K562 (cell line): ENCODE data around the gene C1orf116. TPM values are rescaled to one million over a fixed set of nuclear protein-coding genes. Genes with fewer than 3 reads are reported as not detected.

Source experiments
- MXI1 ChIP-seq: IDR thresholded peaks from 2 replicates; pipeline ENCODE4 v1.6.1; 2011; ENCODE audit warnings: low read depth, mild to moderate bottlenecking, improper control_type of control experiment, low read length
- TBL1XR1 ChIP-seq, 2 experiments: IDR thresholded peaks; 2 replicates each; pipeline ENCODE4 v1.6.1; 2012; ENCODE audit warnings: improper control_type of control experiment in 2 of 2, low read length in 2 of 2, mild to moderate bottlenecking in 1 of 2
- polyA plus RNA-seq, 8 experiments: library from polyadenylated mRNA; depleted of rRNA in 4 of 8; stranded (reverse) in 5 of 8; unstranded in 3 of 8; fragments of >200 nt; fragmentation: Nextera tagmentation in 2 of 8; fragmentation: Illumina TruSeq in 1 of 8; extraction: Ambion mirVana in 2 of 8; extraction: Trizol in 1 of 8; gene quantifications; 2 replicates each; pipeline versions ENCODE4 v1.2.1 to v1.2.3, GENCODE V29; 2011 to 2014; ENCODE audit warnings: inconsistent platforms in 1 of 8, missing spikeins in 1 of 8
- total RNA-seq, 7 experiments: library from RNA; depleted of rRNA in 6 of 7; stranded (reverse); fragments of >200 nt in 6 of 7; fragmentation: Illumina TruSeq in 2 of 7; extraction: Trizol in 2 of 7; gene quantifications; 2 replicates each; pipeline versions ENCODE4 v1.2.1 to v1.2.3, GENCODE V29; 2011 to 2021; ENCODE audit warnings: low replicate concordance in 1 of 7
- TF ChIP-seq, protein P1 (sequence below): sonication (generic); IDR thresholded peaks from 2 replicates; pipeline ENCODE4 v1.6.1; 2016
- TF ChIP-seq, protein P2 (sequence below), 2 experiments: fragments of 450-650 bp in 1 of 2; IDR thresholded peaks; 2 replicates each; pipeline ENCODE4 v1.6.1; 2011 to 2017; ENCODE audit warnings: low read depth in 2 of 2, antibody characterized with exemption in 1 of 2, borderline replicate concordance in 1 of 2, low read length in 1 of 2, mild to moderate bottlenecking in 1 of 2, mixed read lengths in 1 of 2; ENCODE audit not compliant: control insufficient read depth in 1 of 2
- TF ChIP-seq, protein P3 (sequence below), 2 experiments: fragments of 450-650 bp; formaldehyde crosslinking in 1 of 2; IDR thresholded peaks; 2 replicates each; pipeline versions ENCODE4 v1.4.0 to v1.6.1; 2014 to 2020; ENCODE audit warnings: mild to moderate bottlenecking in 2 of 2, borderline replicate concordance in 1 of 2, low read depth in 1 of 2
- TF ChIP-seq, protein P4 (sequence below): IDR thresholded peaks from 2 replicates; pipeline ENCODE4 v1.6.1; 2014; ENCODE audit warnings: antibody characterized with exemption
- TF ChIP-seq, protein P5 (sequence below): fragments of 450-650 bp; conservative IDR thresholded peaks from 2 replicates; pipeline ENCODE4 v1.6.1; 2016; ENCODE audit warnings: missing genetic modification characterization, low read depth, mild to moderate bottlenecking, missing compliant biosample characterization, moderate library complexity

Gene C1orf116
- total and polyA plus RNA-seq, 9 of the 15 experiments (the other 6 are each of a cell fraction or from before 2014, with no cell fraction given), result 0.62 to 3.0 (median 0.95) TPM

DNA sequence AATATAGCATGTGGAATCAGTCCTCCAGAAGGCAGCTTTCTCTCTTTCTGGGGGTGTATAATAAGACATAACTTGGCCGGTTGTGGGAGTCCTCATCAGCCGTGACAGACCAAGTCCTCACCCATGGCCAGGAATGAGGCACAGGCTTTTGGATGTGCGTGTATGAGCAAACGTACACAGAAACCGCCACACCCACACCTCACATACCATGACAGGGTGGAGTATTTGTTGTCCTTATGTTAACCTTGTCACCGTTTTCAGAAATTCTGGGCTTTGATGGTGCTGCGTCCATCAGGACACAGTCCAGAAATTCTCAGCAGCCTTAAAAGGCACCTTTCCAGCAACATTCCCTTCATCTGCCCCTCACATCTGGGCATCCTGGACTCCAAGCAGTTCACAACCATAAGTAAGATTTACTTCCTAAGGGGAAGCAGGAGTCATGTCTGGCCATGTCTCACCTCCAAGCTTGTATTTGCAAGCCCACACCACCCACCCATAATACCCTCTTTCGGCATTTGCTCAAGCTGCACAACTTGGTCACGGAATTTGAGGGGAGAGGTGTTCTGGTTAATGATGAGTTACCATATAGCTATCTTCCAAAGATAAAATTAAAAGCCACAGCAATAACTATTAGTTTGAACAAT, 12.4 kb downstream of the C1orf116 start (continued):
- TF ChIP-seq, protein P1, sequence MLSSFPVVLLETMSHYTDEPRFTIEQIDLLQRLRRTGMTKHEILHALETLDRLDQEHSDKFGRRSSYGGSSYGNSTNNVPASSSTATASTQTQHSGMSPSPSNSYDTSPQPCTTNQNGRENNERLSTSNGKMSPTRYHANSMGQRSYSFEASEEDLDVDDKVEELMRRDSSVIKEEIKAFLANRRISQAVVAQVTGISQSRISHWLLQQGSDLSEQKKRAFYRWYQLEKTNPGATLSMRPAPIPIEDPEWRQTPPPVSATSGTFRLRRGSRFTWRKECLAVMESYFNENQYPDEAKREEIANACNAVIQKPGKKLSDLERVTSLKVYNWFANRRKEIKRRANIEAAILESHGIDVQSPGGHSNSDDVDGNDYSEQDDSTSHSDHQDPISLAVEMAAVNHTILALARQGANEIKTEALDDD, result 0 out of 2 replicates have a peak, but pooled peaks have one; percentile 14
- TF ChIP-seq MXI1, result no peak
- TF ChIP-seq, protein P2, sequence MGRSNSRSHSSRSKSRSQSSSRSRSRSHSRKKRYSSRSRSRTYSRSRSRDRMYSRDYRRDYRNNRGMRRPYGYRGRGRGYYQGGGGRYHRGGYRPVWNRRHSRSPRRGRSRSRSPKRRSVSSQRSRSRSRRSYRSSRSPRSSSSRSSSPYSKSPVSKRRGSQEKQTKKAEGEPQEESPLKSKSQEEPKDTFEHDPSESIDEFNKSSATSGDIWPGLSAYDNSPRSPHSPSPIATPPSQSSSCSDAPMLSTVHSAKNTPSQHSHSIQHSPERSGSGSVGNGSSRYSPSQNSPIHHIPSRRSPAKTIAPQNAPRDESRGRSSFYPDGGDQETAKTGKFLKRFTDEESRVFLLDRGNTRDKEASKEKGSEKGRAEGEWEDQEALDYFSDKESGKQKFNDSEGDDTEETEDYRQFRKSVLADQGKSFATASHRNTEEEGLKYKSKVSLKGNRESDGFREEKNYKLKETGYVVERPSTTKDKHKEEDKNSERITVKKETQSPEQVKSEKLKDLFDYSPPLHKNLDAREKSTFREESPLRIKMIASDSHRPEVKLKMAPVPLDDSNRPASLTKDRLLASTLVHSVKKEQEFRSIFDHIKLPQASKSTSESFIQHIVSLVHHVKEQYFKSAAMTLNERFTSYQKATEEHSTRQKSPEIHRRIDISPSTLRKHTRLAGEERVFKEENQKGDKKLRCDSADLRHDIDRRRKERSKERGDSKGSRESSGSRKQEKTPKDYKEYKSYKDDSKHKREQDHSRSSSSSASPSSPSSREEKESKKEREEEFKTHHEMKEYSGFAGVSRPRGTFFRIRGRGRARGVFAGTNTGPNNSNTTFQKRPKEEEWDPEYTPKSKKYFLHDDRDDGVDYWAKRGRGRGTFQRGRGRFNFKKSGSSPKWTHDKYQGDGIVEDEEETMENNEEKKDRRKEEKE (IDR thresholded peaks at IDR 0.05; ENCODE audit: borderline replicate concordance in 1 of 2, control insufficient read depth in 1 of 2, low read depth in 2 of 2, low read length in 1 of 2), result no peak
- TF ChIP-seq, protein P3, sequence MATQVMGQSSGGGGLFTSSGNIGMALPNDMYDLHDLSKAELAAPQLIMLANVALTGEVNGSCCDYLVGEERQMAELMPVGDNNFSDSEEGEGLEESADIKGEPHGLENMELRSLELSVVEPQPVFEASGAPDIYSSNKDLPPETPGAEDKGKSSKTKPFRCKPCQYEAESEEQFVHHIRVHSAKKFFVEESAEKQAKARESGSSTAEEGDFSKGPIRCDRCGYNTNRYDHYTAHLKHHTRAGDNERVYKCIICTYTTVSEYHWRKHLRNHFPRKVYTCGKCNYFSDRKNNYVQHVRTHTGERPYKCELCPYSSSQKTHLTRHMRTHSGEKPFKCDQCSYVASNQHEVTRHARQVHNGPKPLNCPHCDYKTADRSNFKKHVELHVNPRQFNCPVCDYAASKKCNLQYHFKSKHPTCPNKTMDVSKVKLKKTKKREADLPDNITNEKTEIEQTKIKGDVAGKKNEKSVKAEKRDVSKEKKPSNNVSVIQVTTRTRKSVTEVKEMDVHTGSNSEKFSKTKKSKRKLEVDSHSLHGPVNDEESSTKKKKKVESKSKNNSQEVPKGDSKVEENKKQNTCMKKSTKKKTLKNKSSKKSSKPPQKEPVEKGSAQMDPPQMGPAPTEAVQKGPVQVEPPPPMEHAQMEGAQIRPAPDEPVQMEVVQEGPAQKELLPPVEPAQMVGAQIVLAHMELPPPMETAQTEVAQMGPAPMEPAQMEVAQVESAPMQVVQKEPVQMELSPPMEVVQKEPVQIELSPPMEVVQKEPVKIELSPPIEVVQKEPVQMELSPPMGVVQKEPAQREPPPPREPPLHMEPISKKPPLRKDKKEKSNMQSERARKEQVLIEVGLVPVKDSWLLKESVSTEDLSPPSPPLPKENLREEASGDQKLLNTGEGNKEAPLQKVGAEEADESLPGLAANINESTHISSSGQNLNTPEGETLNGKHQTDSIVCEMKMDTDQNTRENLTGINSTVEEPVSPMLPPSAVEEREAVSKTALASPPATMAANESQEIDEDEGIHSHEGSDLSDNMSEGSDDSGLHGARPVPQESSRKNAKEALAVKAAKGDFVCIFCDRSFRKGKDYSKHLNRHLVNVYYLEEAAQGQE (IDR thresholded peaks at IDR 0.05; ENCODE audit: borderline replicate concordance), result no peak
- TF ChIP-seq, protein P3 (CRISPR knock-in tag; IDR thresholded peaks at IDR 0.05; ENCODE audit: low read depth), result no peak
- TF ChIP-seq, protein P4, sequence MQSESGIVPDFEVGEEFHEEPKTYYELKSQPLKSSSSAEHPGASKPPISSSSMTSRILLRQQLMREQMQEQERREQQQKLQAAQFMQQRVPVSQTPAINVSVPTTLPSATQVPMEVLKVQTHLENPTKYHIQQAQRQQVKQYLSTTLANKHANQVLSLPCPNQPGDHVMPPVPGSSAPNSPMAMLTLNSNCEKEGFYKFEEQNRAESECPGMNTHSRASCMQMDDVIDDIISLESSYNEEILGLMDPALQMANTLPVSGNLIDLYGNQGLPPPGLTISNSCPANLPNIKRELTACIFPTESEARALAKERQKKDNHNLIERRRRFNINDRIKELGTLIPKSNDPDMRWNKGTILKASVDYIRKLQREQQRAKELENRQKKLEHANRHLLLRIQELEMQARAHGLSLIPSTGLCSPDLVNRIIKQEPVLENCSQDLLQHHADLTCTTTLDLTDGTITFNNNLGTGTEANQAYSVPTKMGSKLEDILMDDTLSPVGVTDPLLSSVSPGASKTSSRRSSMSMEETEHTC, result no peak
- TF ChIP-seq, protein P5, sequence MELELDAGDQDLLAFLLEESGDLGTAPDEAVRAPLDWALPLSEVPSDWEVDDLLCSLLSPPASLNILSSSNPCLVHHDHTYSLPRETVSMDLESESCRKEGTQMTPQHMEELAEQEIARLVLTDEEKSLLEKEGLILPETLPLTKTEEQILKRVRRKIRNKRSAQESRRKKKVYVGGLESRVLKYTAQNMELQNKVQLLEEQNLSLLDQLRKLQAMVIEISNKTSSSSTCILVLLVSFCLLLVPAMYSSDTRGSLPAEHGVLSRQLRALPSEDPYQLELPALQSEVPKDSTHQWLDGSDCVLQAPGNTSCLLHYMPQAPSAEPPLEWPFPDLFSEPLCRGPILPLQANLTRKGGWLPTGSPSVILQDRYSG (tag), result no peak
- no peak for TF ChIP-seq TBL1XR1 (IDR thresholded peaks at IDR 0.05; ENCODE audit: low read length in 2 of 2)
